ENCODE measurements around the gene FERMT3. TPM values are rescaled to one million over a fixed set of nuclear protein-coding genes. Genes with fewer than 3 reads are reported as not detected.

The FERMT3 gene
- polyA plus RNA-seq, 5 donors, result 6.4 to 13.2 (median 9.6) TPM

GRCh38 chr11:64219354-64219684, 12.8 kb downstream of the FERMT3 start:
- DNase-seq, result no peak

DNA sequence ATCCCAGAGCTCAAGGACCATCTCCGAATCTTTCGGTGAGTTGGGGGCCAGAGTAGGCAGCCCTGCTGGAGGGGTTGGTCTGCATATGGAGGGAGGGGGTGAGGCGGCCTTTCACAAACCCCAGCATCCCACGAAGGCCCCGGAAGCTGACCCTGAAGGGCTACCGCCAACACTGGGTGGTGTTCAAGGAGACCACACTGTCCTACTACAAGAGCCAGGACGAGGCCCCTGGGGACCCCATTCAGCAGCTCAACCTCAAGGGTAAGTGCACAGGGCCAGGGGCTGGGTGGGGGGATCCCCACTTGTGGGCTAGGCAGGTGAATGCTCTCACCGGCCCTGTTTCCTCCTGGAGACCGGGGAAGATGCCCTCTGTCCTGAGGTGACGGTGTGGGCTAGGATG, 13.2 kb downstream of the FERMT3 start:
- no peak for DNase-seq

DNA sequence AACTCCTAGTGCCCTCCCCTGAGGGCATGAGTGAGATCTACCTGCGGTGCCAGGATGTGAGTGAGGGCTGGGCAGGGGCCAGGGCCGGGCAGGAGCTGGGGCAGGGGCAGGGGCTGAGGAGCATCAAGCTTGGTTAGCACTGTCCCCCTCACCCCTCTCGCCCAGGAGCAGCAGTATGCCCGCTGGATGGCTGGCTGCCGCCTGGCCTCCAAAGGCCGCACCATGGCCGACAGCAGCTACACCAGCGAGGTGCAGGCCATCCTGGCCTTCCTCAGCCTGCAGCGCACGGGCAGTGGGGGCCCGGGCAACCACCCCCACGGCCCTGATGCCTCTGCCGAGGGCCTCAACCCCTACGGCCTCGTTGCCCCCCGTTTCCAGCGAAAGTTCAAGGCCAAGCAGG, 13.8 kb downstream of the FERMT3 start:
- DNase-seq, result no peak

- no peak for DNase-seq
Measured at GRCh38 chr11:64220798-64221197, 14.3 kb downstream of the FERMT3 start.

GRCh38 chr11:64222651-64223000, 16.1 kb downstream of the FERMT3 start:
- no peak for DNase-seq

- no peak for DNase-seq
Measured at GRCh38 chr11:64223001-64223651, 16.6 kb downstream of the FERMT3 start.

DNA sequence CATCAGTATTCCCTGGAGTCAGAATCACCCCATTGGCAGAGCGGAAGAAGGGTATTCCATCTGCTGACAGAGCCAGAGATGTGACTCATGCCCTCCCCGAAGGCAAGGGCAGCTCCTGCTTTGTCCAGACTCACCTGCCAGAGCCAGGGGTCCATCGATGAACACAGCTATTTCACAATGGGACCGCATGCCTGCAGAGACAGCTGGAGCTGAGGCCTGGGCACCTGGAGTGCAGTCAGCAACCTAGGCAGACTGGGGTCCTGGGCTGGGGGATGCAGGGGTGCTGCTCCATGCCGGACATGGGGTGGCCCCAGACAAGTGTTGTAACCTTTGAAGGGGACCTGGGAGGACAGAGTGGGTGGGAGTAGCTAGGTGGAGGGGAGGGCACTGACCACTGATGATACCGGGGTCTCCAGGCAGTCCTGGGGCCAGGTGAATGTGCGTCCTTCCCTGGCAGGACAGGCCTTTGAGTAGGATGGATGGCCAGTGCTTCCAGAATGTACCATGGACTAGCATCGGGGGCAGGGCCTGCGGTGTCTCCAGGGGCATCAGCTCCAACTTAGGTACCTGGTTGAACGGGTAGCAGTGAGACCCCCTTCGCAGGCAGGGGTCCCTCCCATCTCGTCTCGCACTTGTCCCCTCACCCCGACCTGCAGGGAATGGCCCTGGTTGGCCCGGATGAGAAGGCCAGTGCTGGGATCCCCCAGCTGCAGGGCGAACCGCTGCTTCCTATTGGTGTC, 17.8 kb downstream of the FERMT3 start:
- DNase-seq, result no peak

- DNase-seq, result no peak
Measured at GRCh38 chr11:64224891-64225607, 18.5 kb downstream of the FERMT3 start.

GRCh38 chr11:64225608-64226506, 19.3 kb downstream of the FERMT3 start, which contains the start of the genes NUDT22 and TRPT1:
Gene NUDT22 (plus strand): TSS chr11:64226274. CDS start chr11:64226653, 379 bp downstream.
Gene TRPT1 (minus strand): TSS chr11:64226186. CDS start chr11:64225860, 326 bp downstream.
- DNase-seq, result peak; percentile 83 to 85

- DNase-seq, result no peak
Measured at GRCh38 chr11:64226507-64227051, 20.1 kb downstream of the FERMT3 start.

DNA sequence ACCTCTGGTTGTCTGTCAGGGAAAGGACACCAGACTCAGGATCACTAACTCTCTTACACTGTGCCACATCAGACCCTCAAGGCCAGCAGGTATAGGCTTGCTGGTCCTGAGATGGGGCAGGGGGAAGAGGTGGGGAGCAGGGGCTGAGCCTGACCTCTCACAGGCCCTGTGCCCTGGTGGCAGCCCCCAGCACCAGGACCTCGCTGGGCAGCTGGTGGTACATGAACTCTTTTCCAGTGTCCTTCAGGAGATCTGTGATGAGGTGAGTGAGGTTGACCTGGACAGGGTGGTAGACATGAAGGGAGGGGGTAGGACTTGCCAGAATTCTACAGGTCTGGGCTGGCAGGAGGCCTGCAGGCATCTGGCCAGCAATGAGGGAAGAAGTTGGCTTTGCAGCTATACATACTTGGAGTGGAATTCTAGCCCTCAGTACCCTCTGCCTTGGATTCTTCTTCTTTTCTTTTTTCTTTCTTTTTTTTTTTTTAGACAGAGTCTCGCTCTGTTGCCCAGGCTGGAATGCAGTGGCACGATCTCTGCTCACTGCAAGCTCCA, 21.0 kb downstream of the FERMT3 start:
- DNase-seq, result no peak

GRCh38 chr11:64229090-64229743, 22.7 kb downstream of the FERMT3 start:
- DNase-seq, result no peak

DNA sequence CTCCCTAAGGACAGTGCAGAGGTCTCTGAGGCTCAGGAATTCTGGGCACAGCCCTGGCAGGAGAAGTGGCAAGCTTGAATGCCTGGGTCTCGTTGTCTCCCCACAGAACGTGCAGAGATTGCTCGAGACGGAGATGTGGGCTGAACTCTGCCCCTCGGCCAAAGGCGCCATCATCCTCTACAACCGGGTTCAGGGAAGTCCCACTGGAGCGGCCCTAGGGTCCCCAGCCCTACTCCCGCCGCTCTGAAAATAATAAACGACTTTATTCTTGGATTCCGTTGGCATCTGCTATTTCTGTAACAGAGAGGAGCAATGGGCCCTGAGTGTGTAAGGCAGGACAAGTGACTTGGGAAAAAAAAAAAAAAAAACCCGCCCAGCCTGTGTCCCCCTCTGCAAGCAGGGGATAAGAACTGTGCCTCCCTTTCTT, 23.2 kb downstream of the FERMT3 start:
- no peak for DNase-seq

- DNase-seq, result peak; percentile 91
Measured at GRCh38 chr11:64230171-64230984, 23.9 kb downstream of the FERMT3 start, which contains the start of gene DNAJC4. Gene DNAJC4 (plus strand): TSS chr11:64230548. CDS start chr11:64230855, 307 bp downstream.

DNA sequence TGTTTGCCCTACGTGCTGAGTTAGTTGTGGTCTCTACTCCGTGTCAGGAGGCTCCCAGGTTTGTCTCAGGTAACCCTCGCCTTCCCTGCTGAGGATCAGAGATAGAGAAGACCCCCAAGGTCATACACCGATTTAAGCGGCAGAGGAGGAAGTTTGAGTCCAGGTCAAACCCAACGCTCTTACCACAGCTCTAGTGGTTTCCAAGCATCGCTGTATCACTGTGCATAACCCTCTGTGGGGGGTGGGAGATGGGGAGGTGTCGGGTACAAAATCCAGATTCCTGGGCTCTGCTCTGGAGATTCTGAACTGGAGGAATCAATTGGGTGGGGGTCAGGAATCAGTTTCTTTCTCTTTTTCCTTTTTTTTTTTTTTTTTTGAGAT, 24.5 kb downstream of the FERMT3 start:
- no peak for DNase-seq

DNA sequence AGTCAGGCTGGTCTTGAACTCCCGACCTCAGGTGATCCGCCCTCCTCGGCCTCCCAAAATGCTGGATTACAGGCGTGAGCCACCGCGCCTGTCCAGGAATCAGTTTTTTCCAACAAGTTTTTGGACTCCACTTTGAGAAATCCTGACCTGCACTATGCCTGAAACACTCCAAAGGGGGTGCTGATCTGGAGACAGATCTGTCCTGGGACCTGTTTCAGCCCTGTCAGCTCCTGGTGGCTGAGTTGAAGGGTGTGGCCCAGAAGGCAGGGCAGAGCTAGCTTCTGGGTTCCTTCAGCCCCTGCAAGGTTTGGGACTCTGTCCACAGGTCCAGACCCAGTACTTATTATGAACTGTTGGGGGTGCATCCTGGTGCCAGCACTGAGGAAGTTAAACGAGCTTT, 25.0 kb downstream of the FERMT3 start:
- DNase-seq, result no peak

DNA sequence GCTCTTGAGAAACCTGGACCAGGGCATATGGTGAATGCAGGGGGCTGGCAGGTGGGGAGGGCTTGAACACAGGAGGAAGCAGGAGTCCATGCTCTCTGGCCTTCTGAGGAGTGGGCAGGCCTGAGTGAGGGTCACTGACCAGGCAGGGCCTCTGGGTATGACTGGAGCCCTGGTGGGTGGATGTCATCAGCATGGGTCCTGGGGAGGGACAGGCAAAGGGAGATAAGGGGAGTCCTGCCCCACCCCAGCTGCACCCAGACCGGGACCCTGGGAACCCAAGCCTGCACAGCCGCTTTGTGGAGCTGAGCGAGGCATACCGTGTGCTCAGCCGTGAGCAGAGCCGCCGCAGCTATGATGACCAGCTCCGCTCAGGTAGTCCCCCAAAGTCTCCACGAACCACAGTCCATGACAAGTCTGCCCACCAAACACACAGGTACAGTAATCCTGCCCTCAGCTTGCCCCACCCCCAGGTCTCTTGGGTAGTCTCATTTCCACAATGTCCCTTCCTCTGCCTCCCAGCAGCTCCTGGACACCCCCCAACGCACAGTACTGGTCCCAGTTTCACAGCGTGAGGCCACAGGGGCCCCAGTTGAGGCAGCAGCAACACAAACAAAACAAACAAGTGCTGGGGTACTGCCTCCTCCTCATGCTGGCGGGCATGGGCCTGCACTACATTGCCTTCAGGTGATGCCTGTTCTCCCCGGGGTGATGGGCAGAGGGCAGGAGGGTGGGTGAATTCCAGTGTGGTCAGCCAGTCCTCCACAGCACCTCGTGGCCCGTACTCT, 25.9 kb downstream of the FERMT3 start:
- DNase-seq, result no peak

- DNase-seq, result no peak
Measured at GRCh38 chr11:64232967-64233315, 26.4 kb downstream of the FERMT3 start.

All from right lung (tissue), 5 donors.